Naive thymus-derived CD4-positive, alpha-beta T cell (primary cell): ENCODE results near the gene GAL3ST2. TPM values are rescaled to one million over a fixed set of nuclear protein-coding genes. Genes with fewer than 3 reads are reported as not detected.
A peak's percentile ranks its signal among the peaks of the same experiment; 100 is the strongest.

ENCODE experiments used
- ATAC-seq: fragments of 150-1000 bp; cut with Tn5 transposase; 2 replicates; pipeline ENCODE4 v1.10.0; 2021; ENCODE audit warnings: mild to moderate bottlenecking, moderate library complexity
- CTCF ChIA-PET: fragments of 350-600 bp; sonication (Branson Sonifier 250); formaldehyde crosslinking; loops from one replicate; lab custom pipeline; 2021; ENCODE audit warnings: antibody characterized with exemption; lab: Charles Lee
- POLR2A ChIA-PET: fragments of 350-600 bp; sonication (Branson Sonifier 250); formaldehyde crosslinking; loops from one replicate; lab custom pipeline; 2021; ENCODE audit warnings: antibody characterized with exemption, inconsistent platforms; lab: Charles Lee
- DNase-seq, 9 donors: peaks; one replicate each; pipeline versions ENCODE4 v3.0.0 to v3.0.0-alpha.2; 2020 to 2022; ENCODE audit warnings: mixed read lengths in 1 of 9
- H3K27ac ChIP-seq: one replicate; pipeline ENCODE4 v1.7.0; 2013; ENCODE audit warnings: mild to moderate bottlenecking, low read depth, low read length, moderate library complexity
- H3K27me3 ChIP-seq, 2 donors: one replicate each; pipeline ENCODE4 v1.7.0; 2013; ENCODE audit warnings: low read length in 2 of 2, mild to moderate bottlenecking in 2 of 2, moderate library complexity in 2 of 2; ENCODE audit not compliant: control insufficient read depth in 2 of 2, insufficient read depth in 2 of 2
- H3K36me3 ChIP-seq, 3 experiments: 1 replicate in 2 of 3; 2 replicates in 1 of 3; pipeline ENCODE4 v1.7.0; 2013; ENCODE audit warnings: low read length in 3 of 3, mild to moderate bottlenecking in 3 of 3, moderate library complexity in 1 of 3; ENCODE audit not compliant: insufficient read depth in 3 of 3, control insufficient read depth in 2 of 3
- H3K4me1 ChIP-seq, 2 donors: one replicate each; pipeline ENCODE4 v1.7.0; 2013; ENCODE audit warnings: low read length in 2 of 2, mild to moderate bottlenecking in 2 of 2, moderate library complexity in 1 of 2; ENCODE audit not compliant: control insufficient read depth in 2 of 2, insufficient read depth in 2 of 2
- H3K4me3 ChIP-seq: 2 replicates; pipeline ENCODE4 v1.7.0; 2013; ENCODE audit warnings: mild to moderate bottlenecking, low read length
- H3K9me3 ChIP-seq, 3 experiments: 1 replicate in 2 of 3; 2 replicates in 1 of 3; pipeline ENCODE4 v1.7.0; 2013; ENCODE audit warnings: low read length in 3 of 3; ENCODE audit not compliant: control insufficient read depth in 2 of 3
- H3K27ac Mint-ChIP-seq, 9 donors: one replicate each; pipeline ENCODE4 v1.8.0; 2020 to 2022; ENCODE audit warnings: mixed read lengths in 9 of 9, mild to moderate bottlenecking in 8 of 9, moderate library complexity in 5 of 9, inconsistent platforms in 2 of 9
- H3K27me3 Mint-ChIP-seq, 5 donors: one replicate each; pipeline ENCODE4 v1.8.0; 2021 to 2022; ENCODE audit warnings: mixed read lengths in 5 of 5, mild to moderate bottlenecking in 1 of 5
- H3K36me3 Mint-ChIP-seq, 5 donors: one replicate each; pipeline ENCODE4 v1.8.0; 2020 to 2022; ENCODE audit warnings: mixed read lengths in 5 of 5, mild to moderate bottlenecking in 3 of 5, inconsistent platforms in 1 of 5
- H3K4me1 Mint-ChIP-seq, 7 donors: one replicate each; pipeline ENCODE4 v1.8.0; 2020 to 2022; ENCODE audit warnings: mixed read lengths in 7 of 7, mild to moderate bottlenecking in 3 of 7, inconsistent platforms in 1 of 7
- H3K4me3 Mint-ChIP-seq, 10 donors: one replicate each; pipeline ENCODE4 v1.8.0; 2020 to 2022; ENCODE audit warnings: mild to moderate bottlenecking in 10 of 10, mixed read lengths in 10 of 10, moderate library complexity in 6 of 10, inconsistent platforms in 2 of 10
- H3K9me3 Mint-ChIP-seq, 11 donors: one replicate each; pipeline ENCODE4 v1.8.0; 2020 to 2022; ENCODE audit warnings: mixed read lengths in 11 of 11, mild to moderate bottlenecking in 4 of 11, inconsistent platforms in 1 of 11, moderate library complexity in 1 of 11
- intact Hi-C, 2 donors: fragments of 100-400 bp; cut with micrococcal nuclease; formaldehyde crosslinking; loops; one replicate each; pipeline ENCODE4 v1.15.1; 2023
- polyA plus RNA-seq, 2 donors: library from polyadenylated mRNA; unstranded; fragments of 300-500 nt; fragmentation: Illumina TruSeq; gene quantifications; one replicate each; pipeline ENCODE4 v1.2.3, GENCODE V29; 2021
- total RNA-seq, 6 experiments: library from RNA in 5 of 6; stranded (reverse) in 5 of 6; gene quantifications; 1 replicate in 5 of 6; 2 replicates in 1 of 6; pipeline ENCODE4 v1.2.3 and lab custom pipeline; 2021 to 2026

GAL3ST2 gene
- total and polyA plus RNA-seq, 7 experiments from 2014 or later = 0.17 to 0.93 (median 0.37) TPM; not detected in 4

DNA sequence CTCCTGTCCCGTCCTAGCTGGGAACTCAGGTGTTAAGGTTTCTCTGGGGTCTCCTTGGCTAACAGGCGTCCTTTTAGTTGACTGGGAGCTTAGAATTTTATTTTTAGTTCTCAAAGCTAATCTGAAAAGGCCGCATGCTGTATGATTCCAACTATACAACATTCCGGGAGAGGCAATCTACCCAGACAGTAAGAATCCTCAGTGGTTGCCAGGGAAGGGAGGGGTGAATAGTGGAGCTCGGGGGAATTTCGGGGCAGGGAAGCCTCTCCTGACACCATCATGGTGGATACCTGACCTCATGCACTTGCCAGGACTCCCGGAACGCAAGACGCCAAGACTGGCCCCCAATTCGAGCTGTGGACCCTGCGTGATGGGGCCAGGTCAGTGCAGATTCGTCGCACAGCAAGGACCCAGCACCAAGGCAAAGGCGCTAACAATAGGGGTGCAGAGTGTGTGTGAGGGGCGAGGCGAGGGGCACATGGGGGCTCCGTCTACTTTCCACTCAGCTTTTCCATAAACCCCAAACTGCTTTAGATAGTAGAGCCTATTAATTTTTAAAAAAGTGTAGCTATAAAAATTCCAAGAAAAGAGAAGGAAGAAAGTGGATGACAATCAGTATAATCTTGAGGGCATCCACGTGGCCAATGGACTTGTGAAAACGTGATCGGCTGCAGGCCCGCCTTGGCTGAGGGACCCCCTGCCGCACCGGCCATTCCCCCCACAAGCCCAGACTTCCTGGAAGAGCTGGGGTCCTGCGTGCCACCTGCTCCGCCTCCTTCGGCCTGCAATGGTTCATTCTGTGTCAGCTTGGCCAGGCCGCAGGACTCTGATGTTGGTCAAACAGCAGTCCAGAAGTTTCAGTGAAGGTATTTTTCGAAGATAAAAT is 64.8 kb downstream of the GAL3ST2 start:
- Mint-ChIP-seq H3K4me3 (peak overlapping the region in 2 of 10 donors; percentile 38 to 45), H3K36me3 (peaks cover 0 to 2% (median 0%) of the 10 kb centered on the region in 5 donors), H3K27ac (peak overlapping the region in 1 of 9 donors; percentile 38), H3K27me3 (peaks cover 0 to 20% (median 0%) of the 10 kb centered on the region in 5 donors), H3K4me1 (peaks cover 24 to 44% (median 31%) of the 10 kb centered on the region in 7 donors), H3K9me3 (peaks cover 0 to 2% (median 0%) of the 10 kb centered on the region in 11 donors)
- peaks cover 20 to 28% of the 10 kb centered on the region in 2 donors for H3K4me1 ChIP-seq
- H3K36me3 ChIP-seq = no peaks in the 10 kb centered on the region
- H3K27me3 ChIP-seq = no peaks in the 10 kb centered on the region
- ATAC-seq (no peak), DNase-seq (no peak)
- intact Hi-C loops = loop anchor here in 1 of 2 donors (5.0 kb wide), 1 partner anchor 41 kb away; no protein-coding TSS in a partner anchor
- ChIA-PET POLR2A (interaction anchor here (0.6 to 0.9 kb wide), 3 partner anchors 38 to 203 kb away, joined by 3 to 6 read pairs (median 3); no protein-coding TSS in a partner anchor), CTCF (interaction anchor here (1.4 kb wide), 1 partner anchor 38 kb away, joined by 4 read pairs; no protein-coding TSS in a partner anchor)
- no peak overlapping the region for H3K27ac ChIP-seq
- H3K9me3 ChIP-seq = no peaks in the 10 kb centered on the region
- H3K4me3 ChIP-seq = no peak overlapping the region

DNA sequence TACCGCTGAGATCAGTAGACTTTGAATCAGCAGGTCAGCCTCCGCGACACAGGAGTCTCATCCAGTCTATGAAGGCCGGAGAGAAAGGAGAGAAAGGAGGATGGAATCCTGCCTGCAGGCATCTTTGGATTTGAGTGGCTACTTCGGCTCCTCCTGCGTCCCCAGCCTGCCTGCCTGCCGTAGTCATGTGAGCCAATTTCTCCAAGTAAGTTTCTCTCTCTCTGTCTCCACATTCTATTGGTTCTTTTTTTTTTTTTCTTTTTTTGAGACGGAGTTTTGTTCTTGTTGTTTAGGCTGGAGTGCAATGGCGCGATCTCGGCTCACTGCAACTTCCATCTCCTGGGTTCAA is 65.4 kb downstream of the GAL3ST2 start:
- H3K9me3 ChIP-seq = no peaks in the 10 kb centered on the region
- H3K27ac ChIP-seq = no peak overlapping the region
- intact Hi-C loops = loop anchor here in 1 of 2 donors (5.0 kb wide), 1 partner anchor 40 kb away; no protein-coding TSS in a partner anchor
- H3K27ac Mint-ChIP-seq = peak overlapping the region in 2 of 9 donors; percentile 26 to 88
- H3K36me3 ChIP-seq = no peaks in the 10 kb centered on the region
- peak overlapping the region in 1 of 10 donors; percentile 21 for H3K4me3 Mint-ChIP-seq
- H3K4me1 ChIP-seq = peaks cover 20 to 28% of the 10 kb centered on the region in 2 donors
- no peaks in the 10 kb centered on the region for H3K27me3 ChIP-seq
- H3K27me3 Mint-ChIP-seq = peaks cover 0 to 17% (median 0%) of the 10 kb centered on the region in 5 donors
- H3K4me3 ChIP-seq = no peak overlapping the region
- CTCF ChIA-PET = no interaction called here
- H3K9me3 Mint-ChIP-seq = peaks cover 0 to 2% (median 0%) of the 10 kb centered on the region in 11 donors
- no peak for DNase-seq
- H3K36me3 Mint-ChIP-seq = peaks cover 0 to 2% (median 0%) of the 10 kb centered on the region in 5 donors
- ATAC-seq = no peak
- H3K4me1 Mint-ChIP-seq = peaks cover 25 to 39% (median 32%) of the 10 kb centered on the region in 7 donors
- POLR2A ChIA-PET = interaction anchor here (0.6 to 0.9 kb wide), 2 partner anchors 101 to 137 kb away, joined by 3 to 6 read pairs; no protein-coding TSS in a partner anchor

DNA sequence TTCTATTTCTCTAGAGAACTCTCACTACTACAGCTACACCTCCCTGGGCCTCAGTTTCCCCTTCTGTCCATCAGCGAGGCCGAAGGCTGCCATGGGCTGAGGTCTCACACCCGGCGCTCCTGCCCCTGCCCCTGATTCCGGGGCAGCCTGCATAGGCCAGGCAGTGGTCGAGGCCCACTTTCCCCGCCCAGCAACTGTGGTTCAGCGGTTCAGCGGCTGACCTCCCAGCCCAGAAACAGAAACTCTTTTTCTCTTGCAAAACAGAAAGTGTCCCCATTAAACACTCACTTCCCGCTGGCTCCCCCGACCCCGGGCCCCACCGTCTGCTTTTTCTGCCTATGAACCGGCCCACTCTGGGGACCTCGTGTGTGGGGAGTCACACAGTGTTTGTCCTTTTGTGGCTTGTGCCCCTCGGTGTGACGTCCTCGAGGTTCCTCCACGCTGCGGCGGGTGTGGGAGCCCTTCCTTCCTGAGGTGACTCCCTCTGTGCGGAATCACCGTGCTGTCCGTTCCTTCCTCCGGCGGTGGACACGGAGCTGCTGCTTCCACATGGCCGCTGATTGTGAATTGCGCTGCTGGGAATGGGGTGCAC is 66.1 kb downstream of the GAL3ST2 start:
- Mint-ChIP-seq H3K27ac (peak overlapping the region; percentile 38 to 88 (median 76)), H3K27me3 (peaks cover 0 to 10% (median 0%) of the 10 kb centered on the region in 5 donors), H3K36me3 (peaks cover 0 to 2% (median 0%) of the 10 kb centered on the region in 5 donors), H3K4me3 (peak overlapping the region; percentile 60 to 81 (median 76)), H3K4me1 (peaks cover 21 to 37% (median 32%) of the 10 kb centered on the region in 7 donors), H3K9me3 (peaks cover 0 to 2% (median 0%) of the 10 kb centered on the region in 11 donors)
- ATAC-seq (peak; percentile 77), DNase-seq (peak in 2 of 9 donors; percentile 12 to 57)
- intact Hi-C loops = loop anchor here in 1 of 2 donors (5.0 kb wide), 1 partner anchor 40 kb away; no protein-coding TSS in a partner anchor
- H3K4me3 ChIP-seq = peak overlapping the region; percentile 47
- no peaks in the 10 kb centered on the region for H3K36me3 ChIP-seq
- CTCF ChIA-PET = no interaction called here
- no peaks in the 10 kb centered on the region for H3K9me3 ChIP-seq
- H3K4me1 ChIP-seq = peaks cover 20 to 28% of the 10 kb centered on the region in 2 donors
- H3K27me3 ChIP-seq = no peaks in the 10 kb centered on the region
- POLR2A ChIA-PET = interaction anchor here (0.6 kb wide), 1 partner anchor 102 kb away, joined by 3 read pairs; no protein-coding TSS in a partner anchor
- peak overlapping the region; percentile 16 for H3K27ac ChIP-seq

DNA sequence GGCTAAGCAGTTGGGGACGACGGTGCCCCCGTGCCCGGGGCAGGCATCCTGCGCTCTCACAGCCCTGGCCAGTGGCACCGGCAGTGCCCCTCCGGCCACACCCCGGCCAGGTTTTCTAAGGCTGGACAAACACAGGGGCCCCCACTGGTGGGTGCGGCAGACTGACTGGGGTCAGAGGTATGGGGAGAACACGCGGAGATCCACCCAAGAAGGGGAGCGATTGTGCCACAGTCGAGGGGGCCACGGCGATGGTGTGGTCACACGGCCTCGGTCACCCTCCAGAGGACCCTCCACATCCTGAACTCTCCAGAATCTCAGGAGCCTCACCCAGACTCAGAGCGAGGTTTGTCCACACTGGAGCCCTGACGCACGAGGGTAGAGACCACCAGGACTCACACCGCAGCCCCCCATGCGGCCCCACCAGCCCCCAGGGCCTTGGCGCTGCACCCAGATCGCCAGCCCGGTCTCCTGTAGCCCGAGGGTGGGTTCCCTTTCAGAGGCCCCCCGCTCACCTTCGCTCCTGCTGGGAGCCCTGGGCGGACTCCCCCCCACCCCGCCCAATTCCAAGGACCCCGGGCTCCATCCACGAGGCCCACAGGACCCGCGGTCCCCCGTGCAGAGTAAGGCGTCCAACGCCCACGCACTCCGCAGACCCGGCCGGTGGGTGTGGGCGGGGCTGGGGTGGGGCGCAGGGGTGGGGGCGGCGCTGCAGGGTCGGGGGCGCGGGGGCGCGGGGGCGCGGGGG is 66.9 kb downstream of the GAL3ST2 start:
- peak overlapping the region; percentile 47 for H3K4me3 ChIP-seq

DNA sequence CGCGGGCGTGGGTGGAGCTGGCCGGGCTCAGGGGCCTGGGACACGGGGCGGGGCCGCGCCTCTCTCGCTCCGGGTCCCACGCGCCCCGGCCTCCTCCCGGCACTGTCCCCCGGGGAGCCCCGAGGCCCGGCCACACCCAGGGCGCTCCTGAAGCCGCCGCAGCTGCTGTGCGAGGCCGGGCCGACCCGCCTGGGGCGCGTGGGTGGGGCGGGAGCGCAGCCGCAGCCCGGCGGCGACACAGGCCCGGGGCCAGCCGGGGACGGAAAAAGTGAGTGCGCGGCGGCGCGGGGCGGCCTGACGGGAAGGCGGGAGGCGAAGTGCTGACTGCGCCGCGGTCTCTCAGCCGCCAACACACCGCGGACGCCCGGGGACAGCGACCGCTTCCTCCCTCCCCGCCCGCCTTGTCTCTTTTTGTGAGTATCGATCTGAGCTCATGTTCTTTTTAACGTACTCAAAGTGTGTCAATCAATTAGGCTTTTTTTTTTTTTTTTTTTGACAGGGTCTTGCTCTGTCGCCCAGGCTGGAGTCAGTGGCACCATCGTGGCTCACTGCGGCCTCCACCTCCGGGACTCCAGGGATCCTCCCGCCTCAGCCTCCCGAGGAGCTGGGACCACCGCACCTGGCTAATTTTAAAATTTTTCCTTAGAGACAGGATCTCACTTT is 67.6 kb downstream of the GAL3ST2 start:
- peak; percentile 36 to 96 (median 56) for DNase-seq
- Histone ChIP-seq H3K9me3 (no peaks in the 10 kb centered on the region), H3K27me3 (no peaks in the 10 kb centered on the region), H3K4me3 (peak overlapping the region; percentile 56), H3K36me3 (no peaks in the 10 kb centered on the region), H3K4me1 (peaks cover 20 to 28% of the 10 kb centered on the region in 2 donors), H3K27ac (peak overlapping the region; percentile 13)
- peaks cover 0 to 2% (median 0%) of the 10 kb centered on the region in 11 donors for H3K9me3 Mint-ChIP-seq
- peak; percentile 80 for ATAC-seq
- H3K36me3 Mint-ChIP-seq = no peaks in the 10 kb centered on the region
- ChIA-PET CTCF (interaction anchor here (0.5 to 0.9 kb wide), 2 partner anchors 11 to 698 kb away, joined by 3 read pairs; no protein-coding TSS in a partner anchor), POLR2A (interaction anchor here (1.0 kb wide), 1 partner anchor 24 kb away, joined by 3 read pairs; no protein-coding TSS in a partner anchor)
- peaks cover 21 to 34% (median 29%) of the 10 kb centered on the region in 7 donors for H3K4me1 Mint-ChIP-seq
- H3K4me3 Mint-ChIP-seq = peak overlapping the region; percentile 74 to 85 (median 78)
- intact Hi-C loops = loop anchor here (1.0 to 5.0 kb wide), 3 partner anchors 15 to 39 kb away; no protein-coding TSS in a partner anchor
- peak overlapping the region in 6 of 9 donors; percentile 43 to 79 (median 66) for H3K27ac Mint-ChIP-seq
- H3K27me3 Mint-ChIP-seq = peaks cover 0 to 6% (median 0%) of the 10 kb centered on the region in 5 donors

More for the DNA sequence above, 66.9 kb downstream of the GAL3ST2 start:
- intact Hi-C loops = loop anchor here (1.0 to 5.0 kb wide), 3 partner anchors 16 to 39 kb away; no protein-coding TSS in a partner anchor
- H3K4me3 Mint-ChIP-seq = peak overlapping the region; percentile 60 to 81 (median 76)
- H3K4me1 Mint-ChIP-seq = peaks cover 21 to 37% (median 32%) of the 10 kb centered on the region in 7 donors
- peaks cover 0 to 2% (median 0%) of the 10 kb centered on the region in 5 donors for H3K36me3 Mint-ChIP-seq
- H3K27me3 Mint-ChIP-seq = peaks cover 0 to 6% (median 0%) of the 10 kb centered on the region in 5 donors
- Histone ChIP-seq H3K4me1 (peaks cover 20 to 28% of the 10 kb centered on the region in 2 donors), H3K9me3 (no peaks in the 10 kb centered on the region), H3K27ac (no peak overlapping the region), H3K27me3 (no peaks in the 10 kb centered on the region), H3K36me3 (no peaks in the 10 kb centered on the region)
- ATAC-seq = no peak
- ChIA-PET CTCF (no interaction called here), POLR2A (interaction anchor here (1.0 kb wide), 1 partner anchor 25 kb away, joined by 3 read pairs; no protein-coding TSS in a partner anchor)
- DNase-seq = no peak
- H3K27ac Mint-ChIP-seq = peak overlapping the region in 5 of 9 donors; percentile 67 to 88 (median 80)
- peaks cover 0 to 2% (median 0%) of the 10 kb centered on the region in 11 donors for H3K9me3 Mint-ChIP-seq
